GM18498 (cell line): ENCODE results near the gene YY2.
"Not testable (repeated sequence)": the region's sequence is repeated elsewhere in the genome, so short reads cannot be mapped to it uniquely, and the experiment has no call there.

ENCODE experiments used
- ATAC-seq: cut with Tn5 transposase; IDR thresholded peaks from one replicate; pipeline ENCODE4 v1.9.1; 2021; ENCODE audit warnings: mild to moderate bottlenecking, moderate library complexity; ENCODE audit not compliant: unreplicated experiment

YY2 gene

DNA sequence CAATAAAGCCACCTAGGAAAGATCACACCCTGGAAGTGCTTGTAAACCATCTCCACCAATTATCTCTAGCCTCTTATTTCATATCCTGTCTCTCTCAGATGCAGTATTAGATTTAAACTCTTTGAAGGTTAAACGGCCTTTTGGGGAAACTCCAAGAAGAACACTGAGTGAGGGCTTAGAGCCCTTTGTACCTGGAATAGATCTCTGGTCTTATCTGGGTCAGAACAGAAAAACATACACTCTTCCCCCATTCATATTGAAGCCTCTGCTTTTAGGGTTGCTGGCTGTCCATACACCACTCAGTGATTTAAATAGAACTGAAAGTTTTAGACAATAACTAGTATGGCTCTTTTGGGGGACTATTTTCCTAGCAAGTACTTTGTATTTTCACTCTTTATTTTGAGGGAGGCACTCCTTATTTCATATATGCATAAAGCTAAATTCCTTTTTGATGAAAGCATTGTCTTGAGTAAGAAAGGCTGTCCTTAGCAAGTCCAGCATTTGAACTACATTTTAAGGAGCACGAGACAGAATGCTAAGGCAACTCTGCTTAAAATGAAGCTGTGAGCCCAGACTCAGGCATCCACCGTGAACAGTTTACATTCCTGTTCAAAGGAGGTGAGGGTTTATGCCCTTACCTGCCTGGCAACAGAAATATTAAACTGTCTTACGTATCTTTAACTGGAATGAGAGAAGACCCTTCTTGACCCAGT is 17.4 kb downstream of the YY2 start:
- no peak for ATAC-seq

DNA sequence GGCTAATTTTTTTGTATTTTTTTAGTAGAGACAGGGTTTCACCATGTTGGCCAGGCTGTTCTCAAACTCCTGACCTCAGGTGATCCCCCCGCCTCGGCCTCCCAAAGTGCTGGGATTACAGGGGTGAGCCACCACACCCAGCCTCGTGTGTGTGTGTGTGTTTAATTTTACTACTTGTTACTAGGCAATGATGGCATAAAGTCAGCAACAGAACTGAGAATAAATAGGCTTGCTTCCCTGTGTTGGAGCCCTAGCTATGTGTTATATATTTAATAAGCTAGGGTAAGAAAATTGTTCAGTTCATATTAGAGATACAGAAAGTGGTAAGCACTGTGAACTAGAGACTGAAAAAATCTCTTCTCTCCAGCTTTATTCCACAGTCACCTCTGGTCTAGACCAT is 18.4 kb downstream of the YY2 start:
- ATAC-seq: not testable (repeated sequence)

DNA sequence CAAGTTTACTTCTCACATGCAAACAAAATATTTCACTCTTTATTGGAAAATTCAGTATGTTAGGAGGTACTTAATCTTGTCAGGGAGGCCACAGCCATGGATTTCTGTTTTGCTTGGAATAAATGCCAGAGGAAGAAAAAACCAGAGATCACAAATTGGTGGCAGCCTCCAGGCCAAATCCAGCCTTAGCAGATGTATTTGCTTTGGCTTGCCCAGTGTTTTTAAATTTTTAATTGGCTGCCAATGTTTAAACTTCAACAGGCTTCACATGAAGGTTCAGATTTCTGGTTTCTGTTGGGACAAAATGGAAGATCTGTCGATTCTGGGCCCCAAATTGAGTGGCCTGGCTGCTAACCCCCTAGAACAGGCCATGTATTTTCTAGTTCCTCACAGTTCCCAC is 19.2 kb downstream of the YY2 start:
- ATAC-seq: no peak

DNA sequence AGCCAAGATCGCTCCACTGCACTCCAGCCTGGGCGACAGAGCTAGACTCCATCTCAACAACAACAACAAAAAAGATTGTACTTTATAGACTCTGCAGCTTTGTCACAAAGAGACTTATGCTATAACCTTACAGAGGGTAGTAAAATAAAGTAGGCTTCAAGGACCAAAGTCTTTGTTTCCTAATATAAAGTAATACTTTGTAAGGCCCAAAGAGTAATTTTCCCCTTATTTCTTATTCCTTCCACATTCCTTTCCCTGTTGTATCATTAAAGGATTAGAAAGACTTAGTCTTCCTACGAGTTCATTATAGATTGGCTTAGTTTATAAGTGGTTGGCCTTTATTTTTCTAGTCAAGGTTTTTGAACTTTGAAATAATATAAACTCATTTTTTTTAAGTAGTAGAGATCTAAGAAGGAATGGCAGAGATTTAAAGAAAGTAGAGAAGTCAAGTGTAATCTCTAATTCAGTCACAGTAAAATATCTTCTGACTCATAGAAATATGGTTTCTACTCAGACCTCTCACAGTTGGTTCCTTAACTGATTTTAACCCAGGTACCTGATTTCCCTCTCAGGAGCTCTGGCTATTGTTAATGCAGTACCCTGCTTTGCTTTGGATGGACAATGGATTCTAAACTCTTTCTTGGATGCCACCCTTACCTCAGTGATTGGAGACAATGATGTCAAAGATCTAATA is 26.2 kb downstream of the YY2 start:
- no peak for ATAC-seq

GRCh38 chrX:21883258-21883657 is 27.5 kb downstream of the YY2 start:
- no peak for ATAC-seq

- ATAC-seq: no peak
Observed at GRCh38 chrX:21885568-21885967, 29.8 kb downstream of the YY2 start.

- no peak for ATAC-seq
Observed at GRCh38 chrX:21905313-21905712, 49.5 kb downstream of the YY2 start.

DNA sequence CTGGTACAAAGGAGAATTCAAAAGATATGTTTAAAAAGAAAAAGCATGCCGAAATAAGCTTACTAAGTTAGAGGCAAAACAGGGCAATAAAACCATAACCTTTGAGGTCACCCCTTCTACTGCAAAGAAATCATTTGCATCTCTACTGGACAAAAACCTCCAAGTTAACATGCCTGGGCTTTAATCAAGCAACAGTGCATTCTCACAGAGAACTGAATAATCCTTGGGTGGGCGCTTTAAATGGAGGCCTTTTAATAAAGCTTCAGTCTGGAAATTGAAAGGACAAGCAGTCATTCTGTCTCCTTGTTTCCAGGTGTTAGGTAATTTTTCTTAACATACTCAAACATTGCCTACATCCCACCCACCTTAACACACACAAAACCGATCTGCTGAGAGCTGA is 50.2 kb downstream of the YY2 start:
- ATAC-seq: no peak

GRCh38 chrX:21907260-21907659 is 51.5 kb downstream of the YY2 start:
- ATAC-seq: no peak
